ENCODE results near the gene STAT6.

Gene STAT6, protein sequence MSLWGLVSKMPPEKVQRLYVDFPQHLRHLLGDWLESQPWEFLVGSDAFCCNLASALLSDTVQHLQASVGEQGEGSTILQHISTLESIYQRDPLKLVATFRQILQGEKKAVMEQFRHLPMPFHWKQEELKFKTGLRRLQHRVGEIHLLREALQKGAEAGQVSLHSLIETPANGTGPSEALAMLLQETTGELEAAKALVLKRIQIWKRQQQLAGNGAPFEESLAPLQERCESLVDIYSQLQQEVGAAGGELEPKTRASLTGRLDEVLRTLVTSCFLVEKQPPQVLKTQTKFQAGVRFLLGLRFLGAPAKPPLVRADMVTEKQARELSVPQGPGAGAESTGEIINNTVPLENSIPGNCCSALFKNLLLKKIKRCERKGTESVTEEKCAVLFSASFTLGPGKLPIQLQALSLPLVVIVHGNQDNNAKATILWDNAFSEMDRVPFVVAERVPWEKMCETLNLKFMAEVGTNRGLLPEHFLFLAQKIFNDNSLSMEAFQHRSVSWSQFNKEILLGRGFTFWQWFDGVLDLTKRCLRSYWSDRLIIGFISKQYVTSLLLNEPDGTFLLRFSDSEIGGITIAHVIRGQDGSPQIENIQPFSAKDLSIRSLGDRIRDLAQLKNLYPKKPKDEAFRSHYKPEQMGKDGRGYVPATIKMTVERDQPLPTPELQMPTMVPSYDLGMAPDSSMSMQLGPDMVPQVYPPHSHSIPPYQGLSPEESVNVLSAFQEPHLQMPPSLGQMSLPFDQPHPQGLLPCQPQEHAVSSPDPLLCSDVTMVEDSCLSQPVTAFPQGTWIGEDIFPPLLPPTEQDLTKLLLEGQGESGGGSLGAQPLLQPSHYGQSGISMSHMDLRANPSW

DNA sequence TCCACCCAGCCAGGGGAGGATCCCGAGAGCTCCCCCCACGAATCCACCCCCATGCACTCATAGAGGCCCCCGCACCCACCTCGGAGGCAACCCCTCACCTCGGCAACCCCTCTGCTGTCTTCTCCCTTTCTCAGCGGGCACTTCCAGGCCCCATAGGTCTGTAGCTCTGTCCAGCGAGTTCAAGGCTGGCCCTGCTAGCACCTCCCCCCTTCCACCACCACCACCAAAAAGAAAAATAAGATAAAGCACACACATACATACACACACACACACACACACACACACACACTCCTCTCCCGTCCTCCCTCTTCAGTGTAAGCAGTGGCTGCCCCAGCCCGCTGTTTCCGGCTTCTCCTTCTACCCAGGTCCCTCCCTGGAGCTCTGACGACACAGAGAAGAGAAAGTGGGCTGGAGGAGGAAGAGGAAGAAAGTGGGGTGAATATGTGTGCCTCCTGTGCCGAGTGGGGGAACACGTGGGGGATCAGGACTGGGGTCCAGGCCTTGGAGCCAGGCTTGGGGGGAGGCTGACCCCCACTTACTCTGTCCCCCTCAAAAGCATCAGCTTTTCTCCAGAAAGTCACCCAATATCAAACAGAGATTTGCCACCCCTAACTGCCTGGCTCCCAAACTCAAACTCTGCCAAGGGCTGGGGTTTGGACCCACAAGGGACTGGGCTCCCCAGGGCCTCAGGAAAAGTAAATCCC, at the start of gene STAT6:
Gene STAT6, minus strand, starts transcription at position 332 of the 704 bp plus-strand sequence. CDS start 3,084 bp downstream, outside the sequence.
- peak; percentile 79 for DNase-seq (ENCODE audit: low spot score)

DNA sequence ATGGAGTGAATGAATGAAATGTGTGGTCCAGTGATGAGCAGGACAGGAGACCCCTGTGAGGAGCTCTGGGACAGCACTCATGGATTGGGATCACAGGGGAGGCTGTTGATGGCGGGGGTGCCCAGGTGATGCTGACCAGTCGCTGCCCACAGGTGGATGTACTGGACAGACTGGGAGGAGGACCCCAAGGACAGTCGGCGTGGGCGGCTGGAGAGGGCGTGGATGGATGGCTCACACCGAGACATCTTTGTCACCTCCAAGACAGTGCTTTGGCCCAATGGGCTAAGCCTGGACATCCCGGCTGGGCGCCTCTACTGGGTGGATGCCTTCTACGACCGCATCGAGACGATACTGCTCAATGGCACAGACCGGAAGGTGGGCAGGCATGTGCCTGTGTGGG, 49.6 kb upstream of the STAT6 start:
- DNase-seq (ENCODE audit: low spot score): no peak

DNA sequence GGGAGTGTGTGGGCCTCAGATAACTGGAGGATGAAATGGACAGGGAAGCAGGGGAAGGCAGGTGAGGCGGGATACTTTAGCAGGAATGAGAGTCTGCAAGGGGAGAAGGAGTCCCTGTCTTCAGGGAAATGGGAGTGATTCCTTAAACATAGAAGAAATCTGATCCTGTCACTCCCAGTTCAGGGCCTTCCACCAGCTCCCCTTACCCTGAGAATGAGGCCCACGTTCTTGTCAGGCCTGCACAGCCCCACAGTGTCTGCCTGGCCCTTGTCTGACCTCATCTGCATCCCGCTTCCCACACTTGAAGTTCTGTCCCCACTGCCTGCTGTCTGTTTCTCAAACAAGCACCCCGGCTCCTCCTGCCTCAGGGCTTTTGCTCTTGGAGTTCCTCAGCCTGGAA, 48.9 kb upstream of the STAT6 start:
- DNase-seq (ENCODE audit: low spot score): no peak

DNA sequence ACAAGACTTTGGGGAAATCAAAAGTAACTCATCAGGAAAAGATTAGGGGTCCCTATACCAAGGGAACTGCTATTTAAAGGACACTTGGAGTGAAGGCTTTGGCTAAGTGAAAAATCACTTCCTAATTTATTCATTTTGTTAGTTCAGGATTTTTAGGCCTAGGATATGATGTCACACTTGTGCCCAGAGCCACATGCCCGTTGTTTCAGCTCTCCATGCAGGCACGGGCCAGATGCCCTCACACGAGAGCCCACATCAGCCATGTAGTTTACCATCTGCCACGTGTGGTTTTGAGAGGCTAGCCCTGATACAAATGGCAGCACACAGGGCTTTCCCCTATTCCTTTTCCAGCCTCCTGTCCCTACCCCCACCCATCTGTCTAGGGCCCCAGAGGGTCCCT, 48.1 kb upstream of the STAT6 start:
- no peak for DNase-seq (ENCODE audit: low spot score)

DNA sequence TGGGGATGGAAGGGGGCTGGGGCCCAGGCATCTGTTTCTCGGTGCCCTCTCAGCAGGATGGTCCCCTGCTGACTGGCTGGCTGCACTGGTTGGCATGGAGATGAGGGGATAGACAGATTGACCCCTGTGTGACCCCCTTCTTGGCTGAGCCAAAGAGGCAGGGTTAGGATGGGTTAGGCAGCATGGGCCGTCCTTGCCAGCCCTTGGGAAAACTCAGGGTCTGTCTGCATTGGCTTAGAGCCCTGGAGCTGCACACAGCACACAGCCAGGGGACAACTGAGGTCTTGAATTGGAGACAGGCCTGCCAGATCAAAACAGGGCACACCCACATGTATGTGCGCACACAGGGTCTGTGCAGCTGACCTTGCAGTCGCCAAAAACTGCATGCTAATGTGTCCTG, 47.5 kb upstream of the STAT6 start:
- no peak for DNase-seq (ENCODE audit: low spot score)

DNA sequence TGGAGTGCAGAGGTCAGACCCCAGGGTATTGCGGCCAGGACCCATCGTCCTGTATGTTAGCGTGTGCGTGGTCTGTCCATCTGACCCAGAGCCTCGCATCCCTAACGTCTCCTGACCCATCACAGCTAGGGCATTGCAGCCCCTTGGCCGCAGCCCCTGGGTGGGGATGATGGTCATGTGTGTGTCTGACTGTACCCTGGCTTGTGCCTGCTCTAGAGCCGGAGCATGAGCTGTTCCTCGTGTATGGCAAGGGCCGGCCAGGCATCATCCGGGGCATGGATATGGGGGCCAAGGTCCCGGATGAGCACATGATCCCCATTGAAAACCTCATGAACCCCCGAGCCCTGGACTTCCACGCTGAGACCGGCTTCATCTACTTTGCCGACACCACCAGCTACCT, 47.0 kb upstream of the STAT6 start:
- DNase-seq (ENCODE audit: low spot score): no peak

DNA sequence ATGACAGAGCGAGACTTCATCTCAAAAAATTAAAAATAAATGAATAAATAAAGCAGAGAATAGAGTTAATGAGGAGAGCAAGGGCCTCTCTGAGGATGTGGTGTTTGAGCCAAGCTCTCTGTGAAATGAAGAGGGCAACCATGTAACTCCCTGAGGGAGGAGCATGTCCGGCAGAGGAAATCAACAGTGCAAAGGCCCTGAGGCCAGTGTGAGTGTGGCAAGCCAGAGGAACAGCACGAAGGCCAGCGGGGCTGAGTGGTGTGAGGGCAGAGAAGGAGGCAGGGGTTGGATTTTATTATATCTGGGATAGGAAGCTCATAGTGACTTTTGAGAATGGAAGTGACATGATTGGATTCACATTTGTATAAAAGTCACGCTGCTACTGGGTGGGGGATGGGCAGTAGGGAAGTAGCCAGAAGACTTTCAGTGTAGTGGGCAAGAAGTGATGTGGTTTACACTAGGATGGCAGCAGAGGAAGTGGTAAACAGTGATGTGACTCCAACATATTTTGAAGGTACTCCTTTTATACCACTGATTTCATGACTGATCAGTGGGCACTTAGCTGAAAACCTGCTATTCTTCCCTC, 46.5 kb upstream of the STAT6 start:
- no peak for DNase-seq (ENCODE audit: low spot score)

DNA sequence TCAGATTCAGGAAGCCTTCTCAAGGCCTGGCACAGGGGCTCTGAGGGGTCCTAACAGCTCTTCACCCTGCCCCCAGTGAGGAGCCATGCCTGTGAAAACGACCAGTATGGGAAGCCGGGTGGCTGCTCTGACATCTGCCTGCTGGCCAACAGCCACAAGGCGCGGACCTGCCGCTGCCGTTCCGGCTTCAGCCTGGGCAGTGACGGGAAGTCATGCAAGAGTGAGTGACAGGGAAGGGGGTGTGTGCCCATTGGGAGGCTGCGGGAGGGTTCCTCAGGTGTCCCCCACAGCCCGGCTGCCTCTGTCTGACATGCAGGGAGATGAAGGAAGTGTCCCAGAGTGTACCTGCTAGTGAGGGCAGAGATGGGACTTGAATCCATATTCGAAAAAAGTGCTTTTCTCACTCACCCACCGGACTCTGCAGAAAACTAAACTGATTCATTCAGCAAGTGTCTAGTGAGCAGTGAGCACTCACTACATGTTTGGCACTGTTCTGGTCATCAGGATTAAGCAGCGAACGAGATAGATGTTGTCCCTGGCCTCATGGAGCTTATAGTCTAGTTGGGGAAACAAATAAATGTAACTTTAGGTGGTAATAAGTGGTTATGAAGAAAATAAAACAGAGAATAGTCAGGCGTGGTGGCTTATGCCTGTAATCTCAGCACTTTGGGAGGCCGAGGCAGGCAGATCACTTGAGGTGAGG, 45.7 kb upstream of the STAT6 start:
- no peak for DNase-seq (ENCODE audit: low spot score)

DNA sequence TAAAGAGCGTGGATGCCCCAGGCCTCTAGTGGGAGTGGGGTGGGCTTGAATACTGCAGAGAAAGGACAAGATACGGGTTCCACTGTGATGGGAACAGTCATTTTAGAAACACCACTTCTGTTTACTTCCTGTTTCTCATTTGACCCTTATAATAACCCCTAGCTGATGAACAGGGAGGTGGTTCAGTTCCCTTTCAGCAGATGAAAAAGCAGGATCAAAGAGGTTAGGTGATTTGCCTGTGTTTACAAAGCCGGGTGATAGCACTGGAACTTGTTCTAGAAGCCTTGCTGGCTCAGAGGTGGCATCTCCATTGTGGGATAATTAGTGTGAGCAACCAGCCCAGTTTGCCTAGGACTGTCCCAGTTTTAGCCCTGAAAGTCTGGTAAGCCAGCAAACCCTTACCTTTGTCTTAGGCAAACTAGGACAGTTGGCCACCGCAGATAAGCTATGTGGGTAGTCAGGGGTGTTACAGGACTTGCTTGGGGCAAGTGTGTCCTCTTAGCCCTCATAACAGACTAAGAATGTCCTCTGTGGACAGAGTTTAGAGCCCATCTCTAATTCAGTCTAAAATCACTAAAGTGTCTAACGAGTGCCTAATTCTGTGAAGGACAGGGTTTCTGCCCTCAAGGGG, 43.8 kb upstream of the STAT6 start:
- DNase-seq (ENCODE audit: low spot score): no peak

DNA sequence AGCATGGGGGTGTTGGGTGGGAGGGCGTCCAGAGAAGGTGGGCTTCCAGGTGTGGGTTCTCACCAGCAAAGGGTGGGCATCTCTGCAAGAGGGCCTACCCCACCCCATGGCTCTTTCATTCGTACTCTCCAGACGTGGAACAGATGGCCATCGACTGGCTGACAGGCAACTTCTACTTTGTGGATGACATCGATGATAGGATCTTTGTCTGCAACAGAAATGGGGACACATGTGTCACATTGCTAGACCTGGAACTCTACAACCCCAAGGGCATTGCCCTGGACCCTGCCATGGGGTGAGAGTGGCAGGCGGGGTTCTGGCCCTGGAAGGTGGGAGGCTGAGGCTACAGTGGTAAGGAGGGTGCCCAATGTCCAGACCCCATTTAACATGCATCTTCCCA, 42.9 kb upstream of the STAT6 start:
- no peak for DNase-seq (ENCODE audit: low spot score)

DNA sequence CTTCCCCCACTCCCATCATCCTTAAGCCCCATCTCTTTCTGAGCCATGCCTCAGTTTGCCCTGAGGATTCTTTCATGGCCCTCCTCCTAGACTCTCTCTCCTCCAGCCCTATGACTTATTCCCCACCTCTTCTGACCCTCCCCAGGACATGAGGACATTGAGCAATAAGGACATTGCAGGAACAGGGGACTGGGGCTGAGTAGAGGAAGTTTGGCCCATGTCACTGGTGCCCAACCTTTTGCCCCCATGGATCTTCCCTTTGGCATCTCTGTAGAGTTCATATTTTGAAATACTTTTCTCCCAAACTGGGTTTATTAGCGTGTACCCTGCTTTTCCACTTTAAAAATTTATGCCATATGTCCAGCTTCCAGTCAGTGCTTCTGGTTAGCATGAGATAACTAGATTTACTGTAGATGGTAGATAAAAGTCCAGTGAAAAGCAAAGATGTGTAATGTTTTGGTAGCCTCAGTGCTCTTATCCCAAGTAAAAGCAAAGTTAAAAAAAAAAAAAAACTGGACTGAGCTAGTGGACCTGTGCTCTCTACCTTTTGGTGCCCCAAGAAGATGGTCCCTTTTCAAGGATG, 42.3 kb upstream of the STAT6 start:
- no peak for DNase-seq (ENCODE audit: low spot score)

DNA sequence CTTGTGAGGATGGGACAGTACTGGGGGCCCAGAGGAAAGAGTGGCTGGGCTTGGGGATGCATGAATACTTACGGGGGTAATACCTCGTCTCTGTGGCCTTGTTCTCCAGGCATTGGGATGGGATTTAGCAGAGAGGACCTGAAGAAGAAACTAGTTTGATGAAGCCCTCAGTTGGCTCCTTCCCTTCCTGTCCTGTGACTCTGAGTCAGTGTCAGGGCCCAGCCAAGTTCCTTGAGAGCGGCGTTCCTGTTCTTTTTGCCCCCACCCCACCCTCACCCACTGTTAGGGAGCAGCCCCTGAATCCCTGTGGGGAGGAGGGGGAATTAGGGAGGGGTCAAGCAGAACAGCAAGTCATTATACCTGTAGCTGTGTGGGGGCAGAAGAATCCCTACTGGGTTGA, 41.5 kb upstream of the STAT6 start:
- DNase-seq (ENCODE audit: low spot score): no peak

DNA sequence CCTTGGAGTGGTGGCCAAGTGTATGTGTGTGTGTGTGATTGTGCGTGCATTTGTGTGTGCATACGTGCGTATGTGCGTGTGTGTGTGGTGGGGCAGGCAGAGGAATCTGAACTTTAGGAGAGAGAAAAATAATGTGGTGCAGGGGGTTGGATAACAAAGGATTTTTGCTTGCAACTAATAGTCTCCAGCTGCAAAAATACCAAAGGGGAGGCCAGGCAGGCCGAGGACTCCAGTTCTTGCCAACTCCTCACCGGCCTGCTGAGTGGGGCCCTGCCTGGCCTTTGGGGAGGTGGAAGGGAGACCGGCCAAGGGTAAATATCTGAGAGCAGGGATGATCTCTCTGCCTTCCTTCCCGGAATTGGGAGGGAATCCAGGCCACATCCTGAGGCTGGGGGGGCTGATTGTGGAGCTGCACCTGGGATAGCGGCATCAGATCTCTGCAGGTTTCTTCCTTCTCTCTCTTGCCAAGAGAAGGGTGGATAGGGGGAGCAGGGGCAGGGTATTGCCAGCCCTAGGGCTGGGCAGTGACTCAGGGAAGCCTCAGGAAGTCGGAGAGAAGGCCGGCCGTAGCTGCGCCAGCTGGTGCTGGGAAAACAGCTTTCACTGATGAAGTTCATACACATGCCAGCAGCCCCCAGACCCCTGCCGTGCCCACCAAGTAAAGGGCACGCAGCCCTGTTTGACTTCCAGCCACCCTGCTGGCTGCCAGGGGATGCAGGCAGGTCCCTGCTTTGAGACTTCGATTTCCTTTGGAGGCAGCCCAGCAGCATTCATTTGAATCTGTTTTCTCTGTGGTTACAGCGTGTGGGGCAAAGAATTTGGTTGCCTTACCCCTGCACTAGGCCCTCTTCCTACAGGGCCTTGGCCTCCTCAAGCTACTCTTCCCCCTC, 40.8 kb upstream of the STAT6 start:
- peak; percentile 16 for DNase-seq (ENCODE audit: low spot score)

DNA sequence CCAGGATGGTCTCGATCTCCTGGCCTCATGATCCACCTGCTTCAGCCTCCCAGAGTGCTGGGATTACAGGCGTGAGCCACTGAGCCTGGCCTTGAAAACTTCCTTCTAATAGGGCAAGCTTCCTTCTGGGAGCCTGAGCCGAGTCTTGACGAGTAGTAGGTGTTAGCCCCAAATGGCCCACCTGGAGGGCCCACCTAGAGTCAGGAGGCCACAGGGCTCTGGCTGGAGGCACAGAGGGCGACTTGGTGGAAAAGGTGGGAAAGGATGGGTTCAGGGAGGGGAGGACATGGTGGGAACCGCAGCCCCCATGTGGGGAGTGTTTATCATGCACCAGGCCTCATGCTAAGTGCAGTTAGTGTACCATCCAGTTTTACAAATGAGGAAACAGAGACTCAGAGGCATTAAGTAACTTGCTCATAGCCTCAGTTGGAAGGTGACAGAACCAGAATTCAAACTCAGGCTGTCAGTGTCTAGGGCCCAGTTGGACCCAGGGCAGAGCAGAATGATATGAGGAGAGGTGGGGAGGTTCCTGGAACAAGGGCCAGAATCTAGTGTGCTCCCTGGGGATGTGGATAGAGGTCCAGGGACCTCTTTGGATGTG, 39.3 kb upstream of the STAT6 start:
- no peak for DNase-seq (ENCODE audit: low spot score)

DNA sequence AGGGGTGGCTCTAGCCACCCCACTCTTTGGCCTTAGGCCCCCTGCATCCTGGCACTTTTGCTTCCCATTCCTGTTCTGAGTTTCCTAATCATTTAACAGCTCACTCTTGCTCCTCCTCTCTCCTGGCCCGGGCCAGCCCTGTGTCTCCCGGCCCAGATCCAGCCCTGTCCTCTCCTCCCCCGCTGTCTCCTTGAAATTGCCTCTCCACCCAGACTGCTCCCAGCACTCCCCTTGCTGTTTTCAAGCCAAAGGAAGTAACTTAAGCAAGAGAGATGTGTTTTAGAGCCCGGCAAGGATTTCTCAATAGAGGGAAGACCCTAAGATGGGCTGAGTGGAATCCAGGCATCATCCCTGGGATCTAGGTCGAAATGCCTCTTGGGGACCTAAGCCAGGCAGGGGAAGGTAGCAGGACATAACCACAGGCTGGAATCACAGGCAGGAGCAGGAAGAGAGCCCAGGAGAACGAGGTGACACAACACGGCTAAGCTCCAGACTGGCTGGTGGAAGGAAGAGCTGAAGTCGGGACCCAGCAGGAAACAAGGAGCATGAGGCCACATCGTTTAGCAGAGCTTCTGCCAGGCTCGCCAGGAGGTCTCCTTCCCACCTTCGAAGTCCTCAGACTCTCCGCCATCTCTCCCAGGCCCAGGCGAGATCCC, 38.2 kb upstream of the STAT6 start:
- no peak for DNase-seq (ENCODE audit: low spot score)

DNA sequence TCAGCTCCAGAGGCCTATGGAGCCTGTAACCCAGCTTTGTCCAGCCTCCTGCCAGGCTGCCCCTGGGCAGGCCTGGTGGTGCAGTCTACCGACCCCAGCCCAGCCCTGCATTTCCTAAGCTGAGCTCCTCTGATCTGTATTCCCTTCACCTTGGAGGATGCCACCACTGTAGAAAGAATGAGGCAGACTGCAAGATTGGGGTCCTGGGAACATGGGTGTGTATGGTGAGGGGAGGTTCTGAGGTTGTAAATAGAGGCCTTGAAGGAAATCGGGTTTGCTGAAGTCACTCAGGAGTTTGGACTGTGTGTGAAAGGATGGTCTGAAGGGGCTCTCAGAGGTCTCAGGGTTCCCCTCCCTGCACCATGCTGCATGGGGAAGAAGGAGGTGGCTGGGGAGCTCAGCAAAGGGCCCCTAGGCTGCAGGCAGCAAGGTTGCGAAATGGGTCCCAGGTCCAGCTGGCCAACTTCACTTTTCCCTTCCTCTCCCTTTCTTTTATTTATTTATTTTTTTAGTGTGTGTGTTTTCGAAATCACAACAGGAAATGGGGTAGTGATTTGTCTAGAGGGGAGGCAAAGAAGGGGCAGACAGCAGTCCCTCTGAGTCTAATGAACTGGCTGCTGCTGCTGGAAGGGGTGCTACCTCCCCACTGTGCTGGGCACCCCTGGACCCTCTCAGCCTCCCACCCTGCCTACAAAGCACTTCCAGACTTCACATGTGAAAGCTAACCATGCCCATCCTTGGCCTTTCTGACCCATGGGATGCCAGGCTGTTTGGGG, 37.5 kb upstream of the STAT6 start:
- DNase-seq (ENCODE audit: low spot score): no peak

DNA sequence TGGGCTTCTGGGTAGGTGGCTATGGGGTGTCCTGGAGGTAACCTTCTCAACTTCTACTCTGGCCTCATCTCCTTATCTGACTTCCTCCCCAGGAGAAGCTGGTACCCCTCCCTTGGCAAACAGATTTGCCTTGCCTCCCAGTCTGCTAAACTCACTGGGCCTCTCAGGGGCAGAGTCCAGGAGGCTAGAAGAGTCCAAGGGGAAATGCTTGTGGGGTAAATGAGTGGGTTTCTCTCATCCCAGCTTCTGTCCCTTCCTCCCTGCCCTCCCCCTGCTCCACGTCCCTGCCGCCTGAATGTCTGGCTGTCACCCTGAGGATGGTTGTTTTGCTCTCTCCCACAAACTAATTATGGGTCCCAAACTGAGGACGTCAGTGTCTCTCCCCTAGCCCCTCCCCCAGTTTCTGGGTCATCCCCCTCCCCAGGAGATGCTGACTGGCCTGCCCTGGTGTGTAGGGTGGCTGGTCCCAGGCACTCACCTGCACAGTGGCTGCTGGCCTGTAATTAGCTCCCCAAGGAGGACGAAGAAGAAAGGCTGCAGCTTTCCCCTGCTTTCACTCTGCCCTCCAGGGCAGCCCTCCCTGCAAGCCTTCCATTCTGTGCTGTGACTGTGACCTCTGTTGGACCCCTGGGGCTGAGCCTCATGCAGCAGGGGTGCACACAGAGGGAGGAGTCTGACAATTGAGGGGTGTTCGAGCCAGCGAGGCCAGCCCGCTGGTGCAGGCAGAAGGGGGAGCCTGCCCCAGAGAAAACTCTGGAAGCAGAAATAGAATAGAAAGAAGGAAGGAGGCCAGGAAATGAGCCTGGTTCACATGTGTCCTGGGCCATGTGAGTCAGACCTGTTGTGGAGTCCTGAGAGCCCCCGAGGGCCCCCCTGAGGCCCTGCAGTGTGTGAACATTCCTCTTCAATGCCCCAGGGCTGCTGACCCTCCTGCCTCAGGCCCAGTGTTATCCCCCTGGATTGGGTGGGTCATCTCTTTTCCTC, 36.1 kb upstream of the STAT6 start, which contains the start of gene LRP1-AS:
Gene LRP1-AS, minus strand, starts transcription at position 659 of the 984 bp plus-strand sequence.
- no peak for DNase-seq (ENCODE audit: low spot score)

Measured in kidney capillary endothelial cell (primary cell).